ENCODE data around the gene MFSD6L. TPM values are rescaled to one million over a fixed set of nuclear protein-coding genes. Genes with fewer than 3 reads are reported as not detected.

MFSD6L gene
- total RNA-seq, 1 experiment from 2014 or later = 2.1 TPM

DNA sequence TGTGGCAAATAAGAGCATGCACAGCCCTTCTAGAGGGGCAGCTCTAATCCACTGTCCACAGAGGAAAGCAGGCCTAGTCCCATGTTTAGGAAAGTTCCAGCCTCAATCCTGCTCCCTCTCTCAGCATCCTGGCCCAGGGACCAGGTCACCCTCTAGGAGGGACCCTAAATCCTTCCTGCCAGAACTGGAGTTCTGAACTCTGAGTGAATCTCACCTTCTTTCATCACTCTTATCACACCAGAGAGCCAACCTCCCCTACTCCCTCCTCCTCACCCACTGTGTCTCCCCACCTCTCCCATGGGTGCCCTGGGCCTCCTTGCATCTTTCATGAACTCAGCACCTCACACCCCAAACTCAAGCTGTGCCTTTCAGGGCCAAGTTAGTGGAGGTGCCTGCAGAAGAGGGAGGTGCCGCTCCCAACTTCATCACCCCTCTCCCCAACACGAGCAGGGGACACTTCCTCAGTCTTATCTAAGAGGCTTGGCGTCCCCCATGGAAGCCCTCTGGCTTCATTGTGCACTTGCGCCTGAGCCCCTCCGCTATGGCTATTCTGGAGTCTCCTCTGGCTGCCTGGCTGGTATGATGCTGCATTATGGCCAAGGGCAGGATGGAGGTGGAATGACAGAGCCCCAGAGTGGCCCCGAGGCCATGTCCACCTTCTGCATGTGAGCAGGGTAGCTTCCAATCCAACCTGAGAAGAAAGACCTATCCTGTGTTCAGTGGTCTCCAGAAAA lies 36.6 kb upstream of the MFSD6L start:
- H3K9me3 ChIP-seq (ENCODE audit: control insufficient read depth, low read depth, low read length) = no peaks in the 10 kb centered on the region
- TF ChIP-seq, protein P1, sequence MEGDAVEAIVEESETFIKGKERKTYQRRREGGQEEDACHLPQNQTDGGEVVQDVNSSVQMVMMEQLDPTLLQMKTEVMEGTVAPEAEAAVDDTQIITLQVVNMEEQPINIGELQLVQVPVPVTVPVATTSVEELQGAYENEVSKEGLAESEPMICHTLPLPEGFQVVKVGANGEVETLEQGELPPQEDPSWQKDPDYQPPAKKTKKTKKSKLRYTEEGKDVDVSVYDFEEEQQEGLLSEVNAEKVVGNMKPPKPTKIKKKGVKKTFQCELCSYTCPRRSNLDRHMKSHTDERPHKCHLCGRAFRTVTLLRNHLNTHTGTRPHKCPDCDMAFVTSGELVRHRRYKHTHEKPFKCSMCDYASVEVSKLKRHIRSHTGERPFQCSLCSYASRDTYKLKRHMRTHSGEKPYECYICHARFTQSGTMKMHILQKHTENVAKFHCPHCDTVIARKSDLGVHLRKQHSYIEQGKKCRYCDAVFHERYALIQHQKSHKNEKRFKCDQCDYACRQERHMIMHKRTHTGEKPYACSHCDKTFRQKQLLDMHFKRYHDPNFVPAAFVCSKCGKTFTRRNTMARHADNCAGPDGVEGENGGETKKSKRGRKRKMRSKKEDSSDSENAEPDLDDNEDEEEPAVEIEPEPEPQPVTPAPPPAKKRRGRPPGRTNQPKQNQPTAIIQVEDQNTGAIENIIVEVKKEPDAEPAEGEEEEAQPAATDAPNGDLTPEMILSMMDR (conservative IDR thresholded peaks at IDR 0.05) = no peak
- no peak overlapping the region for H2BK15ac ChIP-seq (ENCODE audit: low read depth, low read length)
- no peaks in the 10 kb centered on the region for H3K79me2 ChIP-seq (ENCODE audit: insufficient read depth, low read length)
- H3K4me1 ChIP-seq (ENCODE audit: insufficient read depth, low read length) = no peaks in the 10 kb centered on the region
- H2BK12ac ChIP-seq (ENCODE audit: insufficient read length, low read depth, low read length) = no peak overlapping the region
- no peaks in the 10 kb centered on the region for H3K79me1 ChIP-seq (ENCODE audit: insufficient read depth, low read depth, low read length, poor library complexity, severe bottlenecking)
- H3K9ac ChIP-seq (ENCODE audit: extremely low read depth, insufficient read length, low read length) = no peak overlapping the region
- H4K91ac ChIP-seq (ENCODE audit: insufficient read length, low read depth, low read length) = no peak overlapping the region
- peak overlapping the region in 1 of 3 experiments; percentile 55; a peak in 1 of 7 replicates for H3K27ac Mint-ChIP-seq
- no peak for DNase-seq
- no peak overlapping the region for H2BK120ac ChIP-seq (ENCODE audit: low read depth, low read length, poor library complexity, severe bottlenecking)
- H3K36me3 Mint-ChIP-seq (ENCODE audit: insufficient read depth in 1 of 3, low read depth in 3 of 3) = no peaks in the 10 kb centered on the region
- H4K8ac ChIP-seq (replicated peaks; ENCODE audit: insufficient read length, low read depth, low read length) = no peak overlapping the region
- peaks cover 12% of the 10 kb centered on the region for H3K27me3 Mint-ChIP-seq (ENCODE audit: low read depth)
- no peak overlapping the region for H2BK5ac ChIP-seq (ENCODE audit: insufficient read length, low read length)
- H4K5ac ChIP-seq (ENCODE audit: insufficient read length, low read depth, low read length) = no peak overlapping the region
- H3K4me3 Mint-ChIP-seq = no peak overlapping the region
- H3K4me2 ChIP-seq (ENCODE audit: insufficient read depth, insufficient read length, low read length) = no peak overlapping the region
- no peak overlapping the region for H3T11ph ChIP-seq (ENCODE audit: low read length)
- H3K23ac ChIP-seq (ENCODE audit: insufficient read length, low read depth, low read length) = no peak overlapping the region
- H4K20me1 ChIP-seq (ENCODE audit: control insufficient read depth, insufficient read depth, insufficient read length) = no peaks in the 10 kb centered on the region
- H2AFZ ChIP-seq (ENCODE audit: low read length) = no peak overlapping the region
- no CpG with 5 or more reads among the region's 6 CpGs for WGBS (ENCODE audit: extremely low coverage, insufficient read length, low lambda C conversion rate)
- no peak overlapping the region for H3K14ac ChIP-seq (ENCODE audit: insufficient read depth, low read length)
- H3K27me3 ChIP-seq (ENCODE audit: insufficient read depth, low read length) = no peaks in the 10 kb centered on the region; the same call in 1 of the 2 replicates
- peaks cover 0 to 1% of the 10 kb centered on the region in 2 experiments; a peak in 1 of 5 replicates for H3K9me3 Mint-ChIP-seq
- no peak overlapping the region for H2AK5ac ChIP-seq (ENCODE audit: insufficient read length, low read length)
- peaks cover 10 to 22% of the 10 kb centered on the region in 2 experiments; a peak in 3 of 4 replicates for H3K4me1 Mint-ChIP-seq
- no peak overlapping the region for H3K27ac ChIP-seq (ENCODE audit: insufficient read length, low read depth, low read length)
- H3K56ac ChIP-seq (ENCODE audit: insufficient read length, low read depth, low read length) = no peak overlapping the region
- no peak overlapping the region for H3K18ac ChIP-seq (ENCODE audit: insufficient read length, low read depth, low read length)
- H3K23me2 ChIP-seq (ENCODE audit: insufficient read length, low read depth, low read length, poor library complexity, severe bottlenecking) = peaks cover 2% of the 10 kb centered on the region
- H3K4ac ChIP-seq (ENCODE audit: low read depth, low read length) = no peak overlapping the region
- no peak overlapping the region for H2BK20ac ChIP-seq (ENCODE audit: low read depth, low read length, poor library complexity, severe bottlenecking)
